Aorta (tissue), 5 donors: ENCODE results near the gene LMX1B. TPM values are rescaled to one million over a fixed set of nuclear protein-coding genes. Genes with fewer than 3 reads are reported as not detected.

ENCODE experiments used
- ATAC-seq: fragments of 200-7000 bp; cut with Tn5 transposase; one replicate; pipeline ENCODE4 v1.9.1; 2022; ENCODE audit warnings: moderate library complexity; ENCODE audit not compliant: low FRiP score
- DNase-seq, 2 donors: peaks; one replicate each; pipeline ENCODE4 v3.0.0-alpha.2; 2020
- H3K27ac ChIP-seq, 2 donors: one replicate each; pipeline ENCODE4 v1.5.1; 2013; ENCODE audit warnings: low read length in 2 of 2, mild to moderate bottlenecking in 2 of 2, moderate library complexity in 2 of 2, control low read depth in 1 of 2, inconsistent platforms in 1 of 2, low read depth in 1 of 2
- H3K27me3 ChIP-seq, 2 donors: one replicate each; pipeline ENCODE4 v1.6.1; 2013; ENCODE audit warnings: control low read depth in 1 of 2, low read length in 1 of 2, mild to moderate bottlenecking in 1 of 2, moderate library complexity in 1 of 2; ENCODE audit not compliant: insufficient read depth in 2 of 2, control insufficient read depth in 1 of 2
- H3K36me3 ChIP-seq, 2 donors: one replicate each; pipeline ENCODE4 v1.6.1; 2013; ENCODE audit warnings: control low read depth in 1 of 2, low read length in 1 of 2, mild to moderate bottlenecking in 1 of 2; ENCODE audit not compliant: insufficient read depth in 2 of 2, control insufficient read depth in 1 of 2
- H3K4me1 ChIP-seq, 2 donors: one replicate each; pipeline ENCODE4 v1.6.1; 2013; ENCODE audit warnings: low read length in 2 of 2, control low read depth in 1 of 2, mild to moderate bottlenecking in 1 of 2, moderate library complexity in 1 of 2; ENCODE audit not compliant: insufficient read depth in 2 of 2, control insufficient read depth in 1 of 2
- H3K4me3 ChIP-seq, 2 donors: one replicate each; pipeline ENCODE4 v1.5.1; 2013; ENCODE audit warnings: low read length in 2 of 2, control low read depth in 1 of 2, mild to moderate bottlenecking in 1 of 2
- H3K9me3 ChIP-seq: one replicate; pipeline ENCODE4 v1.6.1; 2013; ENCODE audit warnings: mild to moderate bottlenecking, low read length; ENCODE audit not compliant: control insufficient read depth
- WGBS, 2 donors: extraction: QIAGEN DNeasy Blood & Tissue Kit; methylation state at CpG; one replicate each; pipeline ENCODE4 v1.1.7; 2013; 5-methylcytosine and 5-hydroxymethylcytosine counted together
- intact Hi-C, 2 donors: fragments of 100-400 bp; cut with DNase I; formaldehyde crosslinking; loops; one replicate each; pipeline versions ENCODE4 v1.14.2 to v1.15.0; 2022
- polyA plus RNA-seq, 2 donors: library from polyadenylated mRNA; stranded (reverse); fragments of 200-250 nt; gene quantifications; one replicate each; pipeline ENCODE4 v1.2.3, GENCODE V29; 2013
- total RNA-seq, 2 donors: library from RNA; stranded (reverse); fragmentation: NEBNext Ultra II Directional; extraction: Animal tissue kit (Norgen Biotek cat#: 25700); gene quantifications; one replicate each; pipeline ENCODE4 v1.2.1, GENCODE V29; 2021
- donor health status: healthy with polysubstance abuse.
- donor health status: Bipolar disorder and iron deficiency.
- donor health status: DM: no; HTN: no; CAD: no.
- donor health status: DM: no; HTN: no; CAD: no.
- donor health status: DM: yes; HTN: yes; CAD: no.

The LMX1B gene
- total and polyA plus RNA-seq, 4 donors, result 0.32 to 1.6 TPM; not detected in 2

DNA sequence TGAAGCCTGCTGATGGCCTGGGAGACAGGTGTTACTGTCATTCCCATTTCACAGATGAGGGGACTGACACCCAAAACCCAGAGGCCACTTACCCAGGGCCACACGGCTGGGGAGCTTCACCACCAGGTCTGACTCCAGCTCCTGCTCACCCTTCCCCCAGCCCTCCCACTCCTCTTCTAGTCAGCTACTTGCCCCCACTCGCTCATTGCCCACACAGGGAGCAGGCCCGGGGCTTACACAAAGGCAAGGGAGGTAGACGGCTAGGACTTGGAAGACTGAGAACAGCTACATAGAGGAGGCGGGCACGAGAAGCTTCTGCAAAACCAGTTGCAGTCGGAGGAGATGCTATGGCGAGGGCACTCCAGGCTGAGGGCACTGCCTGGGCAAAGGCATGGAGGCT, 21.3 kb downstream of the LMX1B start:
- H3K27me3 ChIP-seq, result no peaks in the 10 kb centered on the region
- DNase-seq (no peak), ATAC-seq (no peak)
- H3K27ac ChIP-seq, result no peak overlapping the region
- H3K36me3 ChIP-seq, result no peaks in the 10 kb centered on the region
- intact Hi-C loops, result no loop called here
- H3K4me3 ChIP-seq, result no peak overlapping the region
- no peaks in the 10 kb centered on the region for H3K4me1 ChIP-seq
- WGBS, 2 donors, result 91 to 92% methylated on average over 8 of the region's 8 CpGs
- H3K9me3 ChIP-seq, result no peaks in the 10 kb centered on the region

- intact Hi-C loops, result no loop called here
- Histone ChIP-seq H3K36me3 (no peaks in the 10 kb centered on the region), H3K27me3 (no peaks in the 10 kb centered on the region), H3K9me3 (no peaks in the 10 kb centered on the region), H3K4me1 (no peaks in the 10 kb centered on the region), H3K27ac (no peak overlapping the region), H3K4me3 (no peak overlapping the region)
- no peak for DNase-seq
- WGBS, 2 donors, result 88 to 90% methylated on average over 3 of the region's 3 CpGs
- ATAC-seq, result no peak
Observed at GRCh38 chr9:126635661-126636439, 22.1 kb downstream of the LMX1B start.

DNA sequence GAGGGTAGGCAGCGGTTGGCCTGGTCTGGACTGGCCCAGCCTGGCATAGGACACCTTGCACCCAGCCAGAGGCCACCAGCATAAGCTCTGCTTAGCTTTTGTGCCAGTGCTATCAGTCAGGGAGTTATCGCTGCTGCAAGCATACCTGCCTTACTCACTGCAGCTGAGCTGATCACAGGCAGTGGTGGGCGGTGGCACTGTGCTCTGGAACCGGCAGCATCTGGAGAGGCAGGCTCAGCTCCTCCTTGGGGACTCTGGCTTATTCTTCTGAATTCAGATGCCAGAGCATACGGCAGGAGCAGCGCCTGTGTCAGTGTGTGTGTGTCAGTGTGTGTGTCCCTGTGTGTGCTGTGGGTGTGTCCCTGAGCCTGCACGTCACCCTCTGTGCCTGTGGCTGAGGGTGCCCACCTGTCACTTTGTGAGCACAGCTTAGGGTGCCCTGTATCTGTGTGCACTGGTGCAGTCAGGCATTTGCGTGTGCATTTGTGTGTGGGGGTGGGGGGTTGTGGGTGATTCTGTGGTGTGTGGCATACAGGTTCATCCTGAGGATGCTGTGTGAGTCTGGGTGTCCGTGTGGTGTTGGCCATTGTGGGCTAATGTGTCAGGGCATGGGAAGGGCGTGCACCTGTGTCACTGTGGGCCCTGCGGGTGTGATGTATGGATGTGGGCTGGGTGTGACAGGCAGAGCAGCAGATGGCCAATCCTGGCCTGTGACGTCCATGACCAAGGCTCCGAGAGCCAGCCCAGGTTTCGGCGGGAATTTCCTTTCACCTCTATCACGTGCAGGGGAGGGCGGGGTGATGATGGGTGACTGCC, 23.5 kb downstream of the LMX1B start:
- Histone ChIP-seq H3K4me3 (no peak overlapping the region), H3K27me3 (no peaks in the 10 kb centered on the region), H3K27ac (no peak overlapping the region), H3K4me1 (no peaks in the 10 kb centered on the region), H3K36me3 (no peaks in the 10 kb centered on the region), H3K9me3 (no peaks in the 10 kb centered on the region)
- DNase-seq (no peak), ATAC-seq (no peak)
- intact Hi-C loops, result no loop called here
- 68 to 80% methylated on average over 16 to 17 of the region's 17 CpGs for WGBS, 2 donors

DNA sequence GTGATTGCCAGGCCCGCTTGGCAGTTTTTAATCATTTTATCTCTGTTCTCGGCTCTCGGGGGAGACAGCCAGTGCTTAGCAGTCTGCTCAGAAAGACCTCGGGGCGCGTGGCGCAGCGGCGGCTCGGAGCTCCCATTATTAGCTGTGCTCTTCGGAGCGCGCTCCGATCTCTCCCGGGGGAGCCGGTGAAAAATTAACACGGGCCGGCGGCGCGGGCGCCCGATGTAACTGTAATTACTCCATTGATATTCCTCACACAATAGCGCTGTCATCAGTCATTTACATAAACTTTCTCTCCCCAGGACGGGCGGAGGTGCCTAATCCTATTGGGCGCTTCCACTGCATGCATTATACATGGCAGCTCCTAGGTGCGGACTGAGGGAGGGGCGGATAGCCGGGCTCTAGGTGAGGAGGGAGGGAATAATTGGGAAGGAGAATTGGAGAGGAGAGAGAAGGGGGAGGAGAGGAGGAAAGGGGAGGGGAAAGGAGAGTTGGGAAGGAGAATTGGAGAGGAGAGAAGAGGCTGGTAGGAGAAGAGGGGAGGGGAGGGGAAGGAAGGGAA, 24.9 kb downstream of the LMX1B start:
- Histone ChIP-seq H3K27me3 (no peaks in the 10 kb centered on the region), H3K4me3 (no peak overlapping the region), H3K36me3 (no peaks in the 10 kb centered on the region), H3K4me1 (no peaks in the 10 kb centered on the region), H3K9me3 (no peaks in the 10 kb centered on the region), H3K27ac (no peak overlapping the region)
- ATAC-seq, result no peak
- DNase-seq, result no peak
- intact Hi-C loops, result no loop called here
- WGBS, 2 donors, result 3% methylated on average over 30 of the region's 30 CpGs

GRCh38 chr9:126639318-126640000, 25.7 kb downstream of the LMX1B start:
- whole genome bisulfite sequencing, 2 donors, result 66 to 68% methylated on average over 12 of the region's 12 CpGs
- Histone ChIP-seq H3K27me3 (no peaks in the 10 kb centered on the region), H3K27ac (no peak overlapping the region), H3K4me3 (no peak overlapping the region), H3K9me3 (no peaks in the 10 kb centered on the region), H3K36me3 (no peaks in the 10 kb centered on the region), H3K4me1 (no peaks in the 10 kb centered on the region)
- no peak for ATAC-seq
- DNase-seq, result no peak
- intact Hi-C loops, result no loop called here

GRCh38 chr9:126641118-126641851, 27.6 kb downstream of the LMX1B start:
- no peaks in the 10 kb centered on the region for H3K36me3 ChIP-seq
- H3K27me3 ChIP-seq, result no peaks in the 10 kb centered on the region

GRCh38 chr9:126642010-126642744, 28.4 kb downstream of the LMX1B start:
- intact Hi-C loops, result no loop called here
- H3K36me3 ChIP-seq, result no peaks in the 10 kb centered on the region
- H3K27me3 ChIP-seq, result no peaks in the 10 kb centered on the region
- no peak overlapping the region for H3K27ac ChIP-seq
- DNase-seq (no peak), ATAC-seq (no peak)
- H3K4me1 ChIP-seq, result no peaks in the 10 kb centered on the region
- no peak overlapping the region for H3K4me3 ChIP-seq
- no peaks in the 10 kb centered on the region for H3K9me3 ChIP-seq
- WGBS, 2 donors, result 73 to 78% methylated on average over 13 of the region's 13 CpGs

More at GRCh38 chr9:126641118-126641851, 27.6 kb downstream of the LMX1B start:
- 87 to 93% methylated on average over 8 of the region's 8 CpGs for WGBS, 2 donors
- Histone ChIP-seq H3K4me1 (no peaks in the 10 kb centered on the region), H3K9me3 (no peaks in the 10 kb centered on the region), H3K4me3 (no peak overlapping the region), H3K27ac (no peak overlapping the region)
- intact Hi-C loops, result no loop called here
- ATAC-seq (no peak), DNase-seq (no peak)
